Activated naive CD8-positive, alpha-beta T cell treated with anti-CD3 and anti-CD28 coated beads, Interleukin-2, amount 50 U/mL, for 24 hours (primary cell): Measurements from ENCODE around the gene AMOTL1.
"Not testable (repeated sequence)": the region's sequence is repeated elsewhere in the genome, so short reads cannot be mapped to it uniquely, and the experiment has no call there.

ENCODE experiments used
- ATAC-seq: fragments of 150-1000 bp; cut with Tn5 transposase; one replicate; pipeline ENCODE4 v1.10.0; 2021
- DNase-seq: peaks from one replicate; pipeline ENCODE4 v3.0.0; 2021
- H3K27ac Mint-ChIP-seq: one replicate; pipeline ENCODE4 v1.8.0; 2021; ENCODE audit warnings: mild to moderate bottlenecking, mixed read lengths
- H3K27me3 Mint-ChIP-seq: one replicate; pipeline ENCODE4 v1.8.0; 2021; ENCODE audit warnings: mixed read lengths
- H3K36me3 Mint-ChIP-seq: one replicate; pipeline ENCODE4 v1.8.0; 2021; ENCODE audit warnings: low read depth, mixed read lengths
- H3K4me1 Mint-ChIP-seq: one replicate; pipeline ENCODE4 v1.8.0; 2021; ENCODE audit warnings: mixed read lengths
- H3K4me3 Mint-ChIP-seq: one replicate; pipeline ENCODE4 v1.8.0; 2021; ENCODE audit warnings: mild to moderate bottlenecking, moderate library complexity, mixed read lengths
- H3K9me3 Mint-ChIP-seq: one replicate; pipeline ENCODE4 v1.8.0; 2021; ENCODE audit warnings: mixed read lengths

The AMOTL1 gene

DNA sequence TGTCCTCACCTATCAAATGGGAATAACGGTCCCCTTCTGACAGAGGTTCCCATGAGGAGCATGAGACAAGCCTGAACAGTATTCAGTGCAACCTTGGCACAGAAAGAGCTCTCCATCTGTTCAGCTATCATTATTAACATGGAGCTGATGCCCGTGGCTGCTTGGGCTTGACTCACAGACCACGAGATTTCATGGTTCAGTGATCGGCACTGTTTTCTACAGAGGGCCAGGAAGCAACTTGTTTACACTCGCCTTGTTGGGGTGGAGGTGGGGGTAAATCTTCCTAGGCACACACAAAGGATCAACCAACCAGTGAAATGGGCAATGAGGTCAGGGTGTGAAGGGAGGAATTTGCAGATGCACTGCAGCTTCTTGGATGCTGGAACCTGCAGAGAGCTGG, 117.0 kb downstream of the AMOTL1 start:
- H3K4me3 Mint-ChIP-seq: no peak overlapping the region
- no peak overlapping the region for H3K27ac Mint-ChIP-seq
- H3K4me1 Mint-ChIP-seq: no peaks in the 10 kb centered on the region
- H3K9me3 Mint-ChIP-seq: peaks cover 15% of the 10 kb centered on the region
- peaks cover 1% of the 10 kb centered on the region for H3K36me3 Mint-ChIP-seq
- H3K27me3 Mint-ChIP-seq: no peaks in the 10 kb centered on the region
- ATAC-seq: no peak
- no peak for DNase-seq

DNA sequence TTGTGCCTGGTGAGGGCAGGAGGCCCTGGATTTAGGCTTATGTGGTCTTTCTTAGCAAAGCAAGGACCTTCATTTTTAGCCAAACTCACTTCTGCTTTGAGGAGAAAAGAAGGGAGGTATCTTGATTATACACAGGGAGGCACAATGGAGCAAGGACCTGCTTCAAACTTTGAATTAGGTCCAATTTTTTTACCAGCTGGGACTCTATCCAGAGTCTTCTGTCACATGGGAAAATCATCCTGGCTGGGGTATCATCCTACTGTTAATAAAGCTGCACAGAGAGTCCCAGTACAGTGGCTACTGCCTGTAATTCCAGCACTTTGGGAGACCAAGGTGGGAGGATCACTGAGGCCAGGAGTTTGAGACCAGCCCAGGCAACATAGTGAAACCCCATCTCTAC, 117.4 kb downstream of the AMOTL1 start:
- DNase-seq (no peak), ATAC-seq (no peak)
- peaks cover 1% of the 10 kb centered on the region for H3K36me3 Mint-ChIP-seq
- peaks cover 15% of the 10 kb centered on the region for H3K9me3 Mint-ChIP-seq
- H3K27ac Mint-ChIP-seq: no peak overlapping the region
- H3K4me1 Mint-ChIP-seq: no peaks in the 10 kb centered on the region
- no peak overlapping the region for H3K4me3 Mint-ChIP-seq
- H3K27me3 Mint-ChIP-seq: no peaks in the 10 kb centered on the region

DNA sequence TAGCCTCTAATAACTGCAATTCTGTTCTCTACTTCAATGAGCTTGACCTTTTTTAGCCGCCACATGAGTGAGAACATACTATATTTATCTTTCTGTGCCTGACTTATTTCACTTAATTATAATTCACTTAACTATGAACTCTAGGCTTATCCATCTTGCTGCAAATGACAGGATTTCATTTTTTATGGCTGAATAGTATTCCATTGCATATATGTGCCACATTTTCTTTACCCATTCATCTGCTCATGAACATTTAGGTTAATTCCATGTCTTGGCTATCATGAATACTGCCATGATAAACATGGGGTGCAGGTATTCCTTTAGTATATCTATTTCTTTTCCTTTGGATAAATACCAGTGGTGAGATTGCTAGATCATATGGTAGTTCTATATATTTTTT, 120.0 kb downstream of the AMOTL1 start:
- Mint-ChIP-seq H3K9me3 (peaks cover 34% of the 10 kb centered on the region), H3K4me1 (no peaks in the 10 kb centered on the region), H3K4me3 (no peak overlapping the region), H3K36me3 (peaks cover 3% of the 10 kb centered on the region), H3K27ac (no peak overlapping the region), H3K27me3 (no peaks in the 10 kb centered on the region)
- DNase-seq (no peak), ATAC-seq (no peak)

DNA sequence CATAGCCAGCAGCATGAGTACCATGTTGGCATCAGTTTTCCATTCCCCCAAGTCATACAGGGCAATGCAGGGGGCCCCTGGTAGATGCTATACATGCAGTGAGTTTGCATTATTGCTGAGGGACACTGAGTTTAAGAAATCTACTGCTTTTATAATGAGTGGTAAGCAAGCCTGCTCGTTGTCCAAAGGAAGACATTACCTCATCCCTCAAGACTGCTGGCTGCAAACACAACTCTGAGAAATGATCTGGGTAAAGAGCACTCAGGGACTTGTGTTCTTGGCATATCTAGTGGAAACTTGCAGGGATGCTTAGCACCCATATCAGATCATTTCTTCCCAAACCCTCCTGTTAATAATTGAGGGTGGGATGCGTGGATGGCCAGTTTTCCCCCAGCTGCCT, 127.3 kb downstream of the AMOTL1 start:
- ATAC-seq (no peak), DNase-seq (no peak)
- H3K36me3 Mint-ChIP-seq: peaks cover 3% of the 10 kb centered on the region
- peaks cover 23% of the 10 kb centered on the region for H3K9me3 Mint-ChIP-seq
- no peaks in the 10 kb centered on the region for H3K4me1 Mint-ChIP-seq
- no peak overlapping the region for H3K4me3 Mint-ChIP-seq
- no peak overlapping the region for H3K27ac Mint-ChIP-seq
- H3K27me3 Mint-ChIP-seq: no peaks in the 10 kb centered on the region

DNA sequence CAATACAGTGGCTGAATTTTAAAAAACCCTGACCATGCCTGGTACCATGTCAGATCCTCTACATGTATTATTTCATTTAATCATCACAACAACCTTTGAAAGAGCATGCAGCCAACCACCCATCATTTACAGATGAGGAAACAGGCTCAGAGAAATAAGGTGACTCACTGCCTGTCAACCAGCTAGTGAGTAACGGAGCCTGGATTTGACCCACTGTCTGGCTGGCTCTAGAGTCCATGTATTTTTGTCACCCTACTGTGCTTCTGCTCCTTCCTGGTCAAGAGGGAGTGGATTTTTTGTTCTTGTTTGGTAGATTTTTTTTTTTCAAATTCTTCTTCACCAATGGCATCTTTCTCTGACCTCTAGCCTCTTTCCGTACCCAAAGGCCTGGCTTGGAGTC, 127.8 kb downstream of the AMOTL1 start:
- H3K36me3 Mint-ChIP-seq: peaks cover 3% of the 10 kb centered on the region
- no peaks in the 10 kb centered on the region for H3K27me3 Mint-ChIP-seq
- ATAC-seq: no peak
- no peaks in the 10 kb centered on the region for H3K4me1 Mint-ChIP-seq
- H3K9me3 Mint-ChIP-seq: peaks cover 23% of the 10 kb centered on the region
- H3K4me3 Mint-ChIP-seq: no peak overlapping the region
- no peak overlapping the region for H3K27ac Mint-ChIP-seq
- DNase-seq: no peak

DNA sequence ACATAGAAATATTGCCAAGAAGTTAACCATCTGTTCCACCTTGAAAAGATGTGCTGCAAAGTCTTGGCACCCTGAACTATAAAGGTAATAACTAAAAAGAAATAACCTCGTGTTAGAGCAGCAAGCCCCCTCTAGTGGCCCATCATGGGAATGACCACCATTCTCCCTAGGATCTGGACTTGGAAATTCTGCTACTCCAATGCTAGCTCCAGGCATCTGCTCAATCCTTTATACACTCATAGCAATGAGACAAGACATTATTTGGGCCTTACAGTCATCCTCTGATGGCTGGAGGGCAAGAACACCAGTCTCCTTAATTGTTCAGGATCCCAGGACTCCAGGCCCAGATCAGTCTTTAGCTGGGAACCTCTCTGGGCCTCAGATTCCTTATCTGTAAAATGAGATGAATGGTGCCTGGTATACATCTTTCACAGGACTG, 129.2 kb downstream of the AMOTL1 start:
- Mint-ChIP-seq H3K9me3 (peaks cover 13% of the 10 kb centered on the region), H3K4me3 (no peak overlapping the region), H3K36me3 (peaks cover 3% of the 10 kb centered on the region), H3K27me3 (no peaks in the 10 kb centered on the region), H3K27ac (no peak overlapping the region), H3K4me1 (no peaks in the 10 kb centered on the region)
- DNase-seq (peak; percentile 48), ATAC-seq (no peak)

DNA sequence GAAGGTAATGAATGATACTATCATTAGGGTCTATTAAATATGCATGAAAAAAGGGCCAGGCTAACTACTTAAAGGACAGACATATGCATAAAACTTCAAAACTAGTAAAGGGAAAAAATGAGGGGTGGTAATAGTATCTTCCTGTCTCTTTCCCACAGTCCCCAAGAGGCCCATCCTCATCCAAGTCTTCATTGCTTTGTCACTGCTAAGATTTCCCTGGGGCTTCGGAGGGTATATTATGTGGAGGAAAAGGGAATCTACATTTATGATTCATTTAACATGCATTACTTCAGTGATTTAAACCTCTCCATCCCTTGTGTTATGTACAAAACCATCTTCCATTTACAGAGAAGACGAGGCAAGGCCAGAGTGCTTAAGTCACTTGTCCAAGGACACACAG, 139.1 kb downstream of the AMOTL1 start:
- no peak overlapping the region for H3K27ac Mint-ChIP-seq
- DNase-seq: no peak
- H3K36me3 Mint-ChIP-seq: peaks cover 5% of the 10 kb centered on the region

DNA sequence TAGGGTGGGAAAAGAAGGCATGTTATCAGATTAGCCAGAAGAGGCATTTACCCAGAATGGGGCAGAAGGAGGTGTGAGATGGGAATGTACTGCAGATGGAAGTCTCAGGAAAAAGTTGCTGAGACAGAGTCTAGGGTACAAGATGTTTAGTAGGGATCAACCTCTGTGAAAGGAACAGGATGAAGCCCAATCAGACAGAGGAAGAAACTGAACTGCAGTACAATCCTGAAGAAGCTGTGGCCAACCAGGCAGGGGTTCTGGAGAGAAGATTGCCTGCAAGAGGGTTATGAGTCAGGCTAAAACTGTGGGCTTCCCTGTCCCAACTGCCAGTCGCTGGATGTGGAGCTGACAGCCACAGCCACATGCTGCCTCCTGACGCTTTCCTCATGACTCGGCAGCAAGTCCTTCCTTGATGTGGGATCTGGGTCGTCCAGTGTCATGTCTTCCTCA, 141.2 kb downstream of the AMOTL1 start:
- H3K27me3 Mint-ChIP-seq: no peaks in the 10 kb centered on the region
- no peak for DNase-seq
- peaks cover 5% of the 10 kb centered on the region for H3K36me3 Mint-ChIP-seq
- ATAC-seq: no peak
- H3K4me3 Mint-ChIP-seq: no peak overlapping the region
- peaks cover 7% of the 10 kb centered on the region for H3K9me3 Mint-ChIP-seq
- no peak overlapping the region for H3K27ac Mint-ChIP-seq
- H3K4me1 Mint-ChIP-seq: no peaks in the 10 kb centered on the region

More for the DNA sequence above, 139.1 kb downstream of the AMOTL1 start:
- no peaks in the 10 kb centered on the region for H3K27me3 Mint-ChIP-seq
- no peaks in the 10 kb centered on the region for H3K4me1 Mint-ChIP-seq
- peaks cover 7% of the 10 kb centered on the region for H3K9me3 Mint-ChIP-seq
- H3K4me3 Mint-ChIP-seq: no peak overlapping the region
- no peak for ATAC-seq

DNA sequence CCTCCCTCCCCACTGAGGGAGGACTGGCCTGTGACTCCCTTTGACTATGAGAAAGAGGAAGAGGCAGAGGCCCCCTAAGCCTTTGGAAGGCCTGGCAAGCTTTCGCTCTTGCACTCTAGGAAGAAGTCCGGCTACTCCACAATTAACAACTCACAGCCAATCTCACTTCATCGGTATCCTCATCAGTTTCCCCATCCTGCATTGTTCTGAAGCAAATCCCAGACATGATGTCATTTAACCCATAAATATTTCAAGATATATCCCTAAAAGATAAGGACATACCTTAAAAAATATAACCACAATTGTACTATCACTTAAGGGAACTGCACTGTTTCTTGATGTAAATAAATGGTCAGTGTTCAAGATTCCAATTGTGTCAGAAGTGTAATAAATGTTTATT, 142.1 kb downstream of the AMOTL1 start:
- no peak for DNase-seq
- no peaks in the 10 kb centered on the region for H3K4me1 Mint-ChIP-seq
- no peaks in the 10 kb centered on the region for H3K27me3 Mint-ChIP-seq
- H3K9me3 Mint-ChIP-seq: peaks cover 7% of the 10 kb centered on the region
- H3K36me3 Mint-ChIP-seq: peaks cover 5% of the 10 kb centered on the region
- H3K4me3 Mint-ChIP-seq: no peak overlapping the region
- no peak for ATAC-seq
- no peak overlapping the region for H3K27ac Mint-ChIP-seq

DNA sequence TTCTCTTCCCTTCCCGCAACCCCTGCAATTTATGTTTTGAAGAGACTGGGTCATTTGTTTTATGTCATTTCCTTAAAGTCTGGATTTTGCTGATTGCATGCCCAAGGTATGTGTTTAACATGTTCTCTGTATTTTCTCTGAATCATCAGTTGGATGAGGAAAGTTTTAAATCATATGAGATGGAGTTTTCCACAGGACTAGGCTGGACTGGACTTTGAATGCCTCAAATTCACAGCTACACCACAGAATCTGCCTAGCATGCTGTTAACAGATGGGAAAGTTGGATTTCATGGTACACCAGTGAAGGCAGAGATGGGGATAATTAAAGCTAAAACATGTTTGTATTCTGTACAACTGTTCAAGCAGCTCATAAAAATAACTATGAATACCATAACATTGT, 142.6 kb downstream of the AMOTL1 start:
- ATAC-seq (no peak), DNase-seq (no peak)
- Mint-ChIP-seq H3K36me3 (peaks cover 3% of the 10 kb centered on the region), H3K27ac (no peak overlapping the region), H3K9me3 (peaks cover 6% of the 10 kb centered on the region), H3K4me1 (no peaks in the 10 kb centered on the region), H3K27me3 (no peaks in the 10 kb centered on the region), H3K4me3 (no peak overlapping the region)

DNA sequence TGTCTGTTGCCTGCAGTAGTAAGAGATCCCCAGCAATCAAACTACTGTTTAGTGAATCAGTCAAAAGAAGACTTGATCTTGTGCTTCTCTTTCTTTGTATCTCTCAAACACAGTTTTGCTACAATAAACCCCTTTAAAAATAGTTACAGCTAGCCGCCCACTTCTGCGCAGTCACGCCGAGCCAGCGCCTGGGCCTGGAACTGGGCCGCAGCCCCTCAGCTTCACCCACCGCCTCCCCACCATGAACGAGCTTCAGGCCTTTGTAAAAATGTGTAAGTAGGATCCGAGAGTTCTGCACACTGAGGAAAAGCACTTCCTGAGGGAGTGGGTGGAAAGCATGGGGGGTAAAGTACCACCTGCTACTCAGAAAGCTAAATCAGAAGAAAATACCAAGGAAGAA, 144.7 kb downstream of the AMOTL1 start:
- no peak overlapping the region for H3K4me3 Mint-ChIP-seq
- no peaks in the 10 kb centered on the region for H3K9me3 Mint-ChIP-seq
- no peaks in the 10 kb centered on the region for H3K27me3 Mint-ChIP-seq
- no peak for ATAC-seq
- no peak overlapping the region for H3K27ac Mint-ChIP-seq
- peaks cover 2% of the 10 kb centered on the region for H3K36me3 Mint-ChIP-seq
- no peaks in the 10 kb centered on the region for H3K4me1 Mint-ChIP-seq
- no peak for DNase-seq

DNA sequence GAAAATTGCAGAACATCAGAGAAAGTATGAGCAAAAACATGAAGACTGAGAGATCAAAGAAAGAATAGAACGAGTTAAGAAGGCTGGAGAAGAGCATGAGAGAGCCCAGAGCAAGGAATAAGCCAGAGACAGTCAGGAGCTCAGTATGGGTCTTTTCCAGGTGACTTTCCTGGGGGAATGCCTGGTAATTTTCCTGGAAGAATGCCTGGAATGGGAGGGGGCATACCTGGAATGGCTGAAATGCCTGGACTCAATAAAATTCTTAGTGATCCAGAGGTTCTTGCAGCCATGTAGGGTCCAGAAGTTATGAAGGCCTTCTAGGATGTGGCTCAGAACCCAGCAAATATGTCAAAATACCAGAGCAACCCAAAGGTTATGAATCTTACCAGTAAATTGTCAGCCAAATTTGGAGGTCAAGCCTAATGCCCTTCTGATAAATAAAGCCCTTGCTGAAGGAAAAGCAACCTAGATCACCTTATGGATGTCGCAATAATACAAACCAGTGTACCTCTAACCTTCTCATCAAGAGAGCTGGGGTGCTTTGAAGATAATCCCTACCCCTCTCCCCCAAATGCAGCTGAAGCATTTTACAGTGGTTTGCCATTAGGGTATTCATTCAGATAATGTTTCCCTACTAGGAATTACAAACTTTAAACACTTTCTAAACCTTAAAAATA, 145.7 kb downstream of the AMOTL1 start:
- H3K36me3 Mint-ChIP-seq, H3K27me3 Mint-ChIP-seq, H3K4me1 Mint-ChIP-seq, H3K4me3 Mint-ChIP-seq, ATAC-seq, H3K9me3 Mint-ChIP-seq, H3K27ac Mint-ChIP-seq, DNase-seq: not testable (repeated sequence)

DNA sequence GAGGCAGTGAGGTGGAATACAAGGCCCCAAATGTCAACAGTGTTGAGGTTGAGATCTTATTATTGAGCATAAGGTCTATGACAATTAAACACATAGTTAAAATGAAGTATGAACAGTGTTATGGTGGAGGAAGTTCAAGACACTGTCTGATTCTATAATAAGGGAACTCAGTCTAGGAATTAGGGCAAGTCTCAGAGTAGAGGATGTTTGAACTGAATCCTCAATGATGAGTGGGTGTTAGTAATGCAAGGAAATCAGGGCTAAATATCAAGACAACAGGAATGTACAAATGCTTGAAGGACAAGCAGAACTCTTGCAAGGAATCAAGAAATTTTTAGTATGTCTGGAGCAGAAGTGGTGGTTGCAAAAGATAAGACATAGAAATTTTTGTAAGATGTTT, 152.2 kb downstream of the AMOTL1 start:
- Mint-ChIP-seq H3K27ac (no peak overlapping the region), H3K36me3 (peaks cover under 1% of the 10 kb centered on the region), H3K27me3 (no peaks in the 10 kb centered on the region), H3K9me3 (peaks cover 5% of the 10 kb centered on the region), H3K4me1 (peaks cover 15% of the 10 kb centered on the region), H3K4me3 (no peak overlapping the region)
- ATAC-seq (no peak), DNase-seq (no peak)

DNA sequence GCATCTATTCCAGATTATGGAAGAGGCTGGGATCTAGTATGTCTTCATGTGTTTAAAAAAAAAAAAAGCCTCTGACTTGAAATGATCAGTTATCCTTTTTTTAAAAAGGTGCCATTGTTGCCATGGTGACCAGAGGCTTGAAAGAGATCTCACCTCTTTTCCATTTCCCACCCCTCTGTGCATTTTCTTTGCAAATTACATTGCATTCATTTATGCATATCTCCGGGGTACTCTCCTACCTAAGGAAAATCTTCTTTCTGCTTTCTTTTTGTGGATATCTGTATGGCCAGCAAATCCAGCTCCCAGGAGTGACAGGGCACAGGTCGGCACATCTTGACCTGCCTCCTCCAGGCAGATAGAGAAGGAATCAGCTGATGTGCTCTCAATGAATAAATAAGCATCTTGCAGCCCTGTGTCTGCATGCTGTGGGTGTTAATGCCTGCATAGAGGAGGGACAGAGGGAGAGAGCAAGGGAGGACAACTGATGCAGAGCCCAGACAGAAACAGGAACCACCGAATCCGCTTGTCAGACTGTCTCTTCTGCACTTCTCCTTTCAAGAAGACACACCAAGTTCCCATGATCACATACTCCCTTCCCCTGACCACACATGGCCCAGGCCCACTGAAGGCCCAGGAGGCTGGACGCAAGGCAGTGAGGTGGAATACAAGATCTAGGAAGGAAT, 154.3 kb downstream of the AMOTL1 start:
- H3K4me3 Mint-ChIP-seq: no peak overlapping the region
- ATAC-seq: no peak

DNA sequence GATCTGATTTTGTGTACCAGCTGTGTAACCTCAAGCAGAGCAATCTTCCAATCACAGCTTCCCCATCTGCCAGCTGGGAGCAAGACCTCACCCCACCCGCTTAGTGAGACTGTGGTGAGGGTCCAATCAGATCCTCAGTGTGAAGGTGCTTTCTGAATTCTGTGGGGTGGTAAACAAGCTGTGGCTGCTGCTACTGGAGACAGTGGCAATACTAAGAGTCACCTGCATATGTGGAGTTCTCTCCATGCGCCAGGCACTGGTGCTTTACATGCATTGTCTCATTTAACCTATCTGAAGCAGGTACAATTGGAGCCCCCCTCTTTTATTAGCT, 154.8 kb downstream of the AMOTL1 start:
- Mint-ChIP-seq H3K36me3 (peaks cover 6% of the 10 kb centered on the region), H3K27me3 (no peaks in the 10 kb centered on the region), H3K4me1 (peaks cover 26% of the 10 kb centered on the region), H3K27ac (no peak overlapping the region), H3K4me3 (no peak overlapping the region), H3K9me3 (peaks cover 13% of the 10 kb centered on the region)
- no peak for ATAC-seq
- no peak for DNase-seq

More for the DNA sequence above, 154.3 kb downstream of the AMOTL1 start:
- peaks cover 24% of the 10 kb centered on the region for H3K4me1 Mint-ChIP-seq
- peaks cover 6% of the 10 kb centered on the region for H3K36me3 Mint-ChIP-seq
- H3K9me3 Mint-ChIP-seq: peaks cover 13% of the 10 kb centered on the region
- no peak for DNase-seq
- no peak overlapping the region for H3K27ac Mint-ChIP-seq
- H3K27me3 Mint-ChIP-seq: no peaks in the 10 kb centered on the region
